ENCODE data around the gene EFNA5.

- TF ChIP-seq EZH2 (IDR thresholded peaks at IDR 0.05; ENCODE audit: insufficient read depth, poor library complexity, severe bottlenecking) (no peak), EZH2phosphoT487 (IDR thresholded peaks at IDR 0.05; ENCODE audit: insufficient read depth, low read depth) (no peak)
These were observed 25.3 kb upstream of the EFNA5 start for GRCh38 chr5:107696080-107696479.
